GM19023 (cell line): ENCODE results near the gene NFATC1.

Experiments used
- ATAC-seq: cut with Tn5 transposase; IDR thresholded peaks from one replicate; pipeline ENCODE4 v1.9.1; 2021; ENCODE audit warnings: mild to moderate bottlenecking, moderate library complexity; ENCODE audit not compliant: unreplicated experiment

The NFATC1 gene

GRCh38 chr18:79422022-79422782 lies 26.5 kb downstream of the NFATC1 start:
- peak; percentile 67 for ATAC-seq

- no peak for ATAC-seq
These were observed 27.0 kb downstream of the NFATC1 start for GRCh38 chr18:79422783-79423165.

GRCh38 chr18:79423211-79424007 lies 27.7 kb downstream of the NFATC1 start:
- ATAC-seq = no peak

GRCh38 chr18:79424008-79424565 lies 28.4 kb downstream of the NFATC1 start:
- ATAC-seq = no peak

DNA sequence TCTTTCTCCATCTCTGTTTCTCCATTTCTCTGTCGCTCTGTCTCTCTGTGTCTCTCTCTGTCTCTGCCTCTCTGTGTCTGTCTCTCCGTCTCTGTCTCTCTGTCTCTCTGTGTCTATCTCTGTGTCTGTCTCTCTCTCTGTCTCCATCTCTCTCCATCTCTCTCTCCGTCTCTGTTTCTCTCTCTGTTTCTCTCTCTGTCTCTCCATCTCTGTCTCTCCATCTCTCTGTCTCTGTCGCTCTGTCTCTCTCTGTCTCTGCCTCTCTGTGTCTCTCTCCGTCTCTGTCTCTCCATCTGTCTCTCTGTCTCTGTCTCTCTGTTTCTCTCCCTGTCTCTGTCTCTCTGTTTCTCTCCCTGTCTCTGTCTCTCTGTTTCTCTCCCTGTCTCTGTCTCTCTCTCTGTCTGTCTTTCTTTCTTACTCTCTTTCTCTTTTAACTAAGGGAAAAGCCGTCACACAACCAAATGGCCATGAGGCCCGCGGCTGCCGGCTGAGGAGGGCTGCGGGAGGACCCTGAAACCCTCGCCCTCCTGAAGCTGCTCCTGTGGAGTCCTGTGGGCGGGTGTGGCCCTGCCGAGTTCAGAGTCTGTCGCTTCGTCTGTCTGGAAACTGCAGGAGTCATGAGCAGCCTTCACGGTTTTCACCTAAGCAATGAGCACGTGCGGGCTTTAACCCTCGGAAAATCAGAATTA lies 29.3 kb downstream of the NFATC1 start:
- no peak for ATAC-seq

- ATAC-seq = no peak
These were observed 29.8 kb downstream of the NFATC1 start for GRCh38 chr18:79425569-79425886.

DNA sequence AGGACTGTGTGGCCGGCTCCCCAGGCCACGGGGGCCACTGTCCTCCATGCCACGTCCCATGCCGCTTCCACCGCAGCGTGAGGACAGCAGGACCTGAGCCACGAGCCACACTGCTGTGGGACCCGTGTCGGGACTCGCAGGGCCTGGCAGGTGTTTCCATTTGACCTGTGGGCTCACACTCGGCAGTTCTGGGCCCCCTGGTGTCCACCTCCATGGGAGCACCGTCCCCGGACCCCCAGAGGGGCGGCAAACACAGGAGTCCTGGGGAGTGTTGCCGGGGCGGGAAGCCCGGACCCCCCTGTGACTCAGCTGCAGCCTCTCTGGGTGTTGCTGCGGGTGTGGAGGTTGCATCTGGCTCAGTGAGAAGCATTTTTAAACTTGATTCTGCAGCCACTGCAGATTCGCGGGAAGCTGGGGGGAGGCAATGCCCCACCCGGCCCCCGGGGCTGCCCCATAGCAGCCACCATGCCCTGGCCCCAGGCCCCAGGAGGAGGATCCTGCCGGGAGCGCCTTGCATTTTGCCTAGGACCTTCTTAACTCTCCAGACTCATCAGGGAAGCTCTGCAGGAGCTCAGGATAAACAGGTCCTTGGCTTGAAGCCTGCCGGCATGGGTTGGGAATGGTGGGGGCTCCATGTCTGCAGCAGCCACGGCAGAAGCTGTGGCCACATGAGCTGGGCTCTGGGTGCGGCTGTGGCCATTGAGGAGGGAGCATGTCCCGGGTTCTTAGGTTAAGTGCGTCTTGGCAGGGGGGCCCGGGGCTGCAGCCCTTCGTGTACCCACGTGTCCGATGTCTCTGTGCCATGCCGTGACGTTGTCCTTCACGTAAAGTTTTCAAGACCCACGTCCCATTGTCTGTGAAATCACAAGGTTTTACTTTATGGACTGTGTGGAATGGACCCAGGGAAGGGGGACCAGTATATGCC lies 30.9 kb downstream of the NFATC1 start:
- ATAC-seq = no peak

DNA sequence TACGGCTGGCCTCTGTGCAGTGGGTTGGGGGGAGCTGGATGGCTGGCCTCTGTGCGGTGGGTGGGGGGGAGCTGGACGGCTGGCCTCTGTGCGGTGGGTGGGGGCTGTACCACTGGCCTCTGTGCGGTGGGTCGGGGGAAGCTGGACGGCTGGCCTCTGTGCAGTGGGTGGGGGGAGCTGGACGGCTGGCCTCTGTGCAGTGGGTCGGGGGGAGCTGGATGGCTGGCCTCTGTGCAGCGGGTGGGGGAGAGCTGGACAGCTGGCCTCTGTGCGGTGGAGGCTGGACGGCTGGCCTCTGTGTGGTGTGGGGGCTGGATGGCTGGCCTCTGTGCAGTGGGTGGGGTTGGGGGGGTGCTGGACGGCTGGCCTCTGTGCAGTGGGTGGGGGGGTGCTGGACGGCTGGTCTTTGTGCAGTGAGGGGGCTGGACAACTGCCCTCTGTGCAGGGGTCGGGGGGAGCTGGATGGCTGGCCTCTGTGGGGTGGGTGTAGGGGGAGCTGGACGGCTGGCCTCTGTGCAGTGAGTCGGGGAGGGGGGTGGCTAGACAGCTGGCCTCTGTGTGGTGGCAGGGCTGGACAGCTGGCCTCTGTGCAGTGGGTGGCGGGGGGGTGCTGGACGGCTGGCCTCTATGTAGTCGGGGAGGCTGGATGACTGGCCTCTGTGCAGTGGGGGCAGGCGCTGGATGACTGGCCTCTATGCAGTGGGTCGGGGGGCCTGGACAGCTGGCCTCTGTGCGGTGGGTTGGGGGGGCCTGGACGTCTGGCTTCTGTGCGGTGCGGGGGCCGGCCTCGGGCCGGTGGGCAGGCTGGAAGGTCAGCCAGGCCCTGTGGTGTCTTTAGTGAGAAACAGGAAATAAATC lies 31.9 kb downstream of the NFATC1 start:
- ATAC-seq = no peak

DNA sequence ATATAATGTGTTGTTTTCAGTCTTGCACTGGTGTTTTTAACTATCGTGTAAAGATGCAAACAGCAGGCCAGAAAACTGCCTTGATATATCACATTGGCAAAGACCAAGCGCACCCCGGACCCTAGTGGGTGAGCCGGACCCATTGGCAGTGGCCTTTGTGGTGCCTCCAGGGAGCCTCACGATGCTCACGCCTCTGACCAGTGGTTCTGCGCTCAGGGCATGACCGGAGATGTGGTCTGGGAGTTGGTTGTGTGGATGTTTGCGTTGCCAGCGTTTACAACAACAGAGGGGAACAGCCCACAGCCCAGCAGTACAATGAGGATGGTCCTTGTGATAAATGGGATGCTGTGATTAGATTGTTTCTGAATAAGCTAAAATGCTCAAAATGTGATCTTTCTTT lies 32.6 kb downstream of the NFATC1 start:
- ATAC-seq = no peak

DNA sequence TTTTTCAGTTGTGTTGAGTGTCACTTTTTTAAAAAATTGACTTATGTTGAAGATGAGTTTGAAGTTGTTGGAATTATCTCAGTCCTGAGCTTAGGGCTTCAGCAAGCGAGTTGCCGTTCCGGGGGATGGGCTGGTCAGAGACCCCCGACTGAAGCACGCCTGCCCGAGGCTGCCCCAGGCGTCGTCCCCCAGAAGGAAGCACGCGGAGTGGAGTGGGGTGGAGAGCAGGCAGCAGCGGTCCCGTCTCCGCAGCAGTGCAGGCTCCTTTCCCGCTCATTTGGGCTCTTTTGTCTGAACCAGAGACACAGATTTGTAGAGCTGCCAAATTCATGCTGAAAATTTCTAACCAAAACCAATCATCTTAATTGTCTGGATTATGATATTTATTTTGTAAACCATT lies 33.7 kb downstream of the NFATC1 start:
- ATAC-seq = no peak

GRCh38 chr18:79429785-79430281 lies 34.1 kb downstream of the NFATC1 start:
- ATAC-seq = no peak

DNA sequence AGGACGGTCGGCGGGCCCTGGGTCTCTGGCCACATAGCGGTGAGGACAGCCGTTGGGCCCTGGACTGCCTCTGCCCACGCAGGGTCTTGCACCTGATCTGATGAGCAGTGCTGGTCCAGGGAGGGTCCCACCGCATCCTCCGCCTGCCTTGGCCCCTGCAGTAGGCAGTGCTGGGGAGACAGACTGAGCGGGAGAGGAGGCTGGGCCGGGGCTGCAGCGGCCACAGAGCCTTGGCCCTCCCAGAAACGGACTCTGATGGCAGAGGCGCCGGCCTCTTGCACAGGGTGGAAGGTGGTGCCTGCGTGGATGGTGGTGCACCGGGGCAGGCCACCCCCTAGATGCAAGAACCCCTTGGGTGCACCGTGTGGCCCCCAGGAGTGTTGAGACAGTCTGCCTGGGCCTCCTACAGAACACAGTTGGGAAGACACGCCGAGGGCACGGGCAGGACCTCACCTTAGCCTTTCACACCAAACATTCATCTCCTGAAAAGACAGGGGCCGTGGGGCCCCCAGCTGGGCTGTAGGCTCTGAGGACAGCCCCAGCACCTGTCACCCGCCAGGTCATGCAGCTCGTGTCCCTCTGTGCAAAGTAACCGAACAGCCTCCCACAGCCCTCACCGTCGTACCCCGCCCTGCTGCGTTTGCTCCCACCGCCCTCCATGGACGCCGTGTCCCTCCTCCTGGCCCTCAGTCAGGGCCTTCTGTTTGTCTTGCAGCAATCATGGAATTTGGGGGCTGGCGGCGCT lies 36.8 kb downstream of the NFATC1 start:
- ATAC-seq = no peak

- ATAC-seq = no peak
These were observed 37.7 kb downstream of the NFATC1 start for GRCh38 chr18:79433431-79433830.

- ATAC-seq = no peak
These were observed 39.1 kb downstream of the NFATC1 start for GRCh38 chr18:79434607-79435401.

GRCh38 chr18:79436556-79437275 lies 41.0 kb downstream of the NFATC1 start:
- ATAC-seq = no peak

GRCh38 chr18:79438089-79438897 lies 42.6 kb downstream of the NFATC1 start:
- ATAC-seq = no peak
